ENCODE measurements around the gene CARD14.

Gene CARD14

DNA sequence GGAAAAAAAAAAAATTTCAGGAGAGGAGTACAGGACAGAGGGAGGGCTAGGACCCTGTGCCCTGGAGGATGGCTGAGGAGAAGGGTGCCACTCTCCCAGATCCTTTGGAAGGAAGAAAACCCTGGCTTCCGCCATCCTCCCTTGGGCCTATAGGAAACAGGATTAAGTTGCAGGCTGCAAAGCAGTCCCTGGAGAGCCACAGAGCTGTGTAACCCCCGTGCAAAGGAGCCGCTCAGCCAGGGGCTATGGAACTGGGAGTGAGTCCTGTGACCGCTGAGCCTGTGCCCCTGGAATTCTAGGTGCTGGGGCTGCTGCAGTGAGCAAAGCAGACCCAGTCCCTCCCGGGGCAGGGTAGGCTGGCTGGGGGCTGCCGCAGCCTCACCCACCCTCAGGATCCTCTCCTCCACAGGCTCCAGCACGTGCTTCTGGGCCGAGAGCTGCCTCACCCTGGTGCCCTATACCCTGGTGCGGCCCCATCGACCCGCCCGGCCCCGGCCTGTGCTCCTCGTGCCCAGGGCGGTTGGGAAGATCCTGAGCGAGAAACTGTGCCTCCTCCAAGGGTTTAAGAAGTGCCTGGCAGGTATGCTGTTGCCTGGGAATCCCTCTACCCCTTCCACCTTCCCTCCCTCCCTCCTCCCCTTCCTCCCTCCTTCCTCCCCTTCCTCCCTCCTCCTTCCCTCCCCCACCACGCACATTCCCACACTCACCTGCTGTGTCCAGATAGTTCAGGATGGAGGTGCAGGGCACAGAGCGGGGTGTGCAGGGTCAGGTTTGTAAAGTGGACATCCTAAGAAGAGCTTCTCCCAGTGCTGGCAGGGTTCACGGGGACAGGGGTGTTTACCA is 35.0 kb downstream of the CARD14 start:
- TF ChIP-seq ZNF274 (IDR thresholded peaks at IDR 0.05; ENCODE audit: low read depth, low read length): no peak
- H3K4me3 ChIP-seq (ENCODE audit: low read length): no peak overlapping the region

DNA sequence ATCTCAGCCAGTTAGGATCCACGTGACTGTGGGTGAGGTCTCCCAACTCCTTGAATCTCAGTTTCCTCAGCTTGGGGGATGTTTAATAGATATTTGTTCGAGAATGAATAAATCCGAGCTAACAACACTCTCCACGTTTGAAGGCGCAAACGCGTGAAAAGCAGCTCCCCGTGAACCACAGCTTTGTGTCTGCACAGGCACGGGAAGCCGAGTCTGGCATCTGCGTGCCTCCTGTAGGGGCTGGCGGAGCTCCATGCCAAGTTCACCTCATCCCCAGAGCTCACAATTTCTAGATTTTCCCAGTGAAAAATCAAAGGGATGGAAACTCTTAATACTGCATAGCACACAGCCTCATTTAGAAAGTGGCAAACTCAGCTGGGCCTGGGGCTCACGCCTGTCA is 36.0 kb downstream of the CARD14 start:
- no peak overlapping the region for H3K4me3 ChIP-seq (ENCODE audit: low read length)
- no peak for TF ChIP-seq ZNF274 (IDR thresholded peaks at IDR 0.05; ENCODE audit: low read depth, low read length)

- no peak for TF ChIP-seq ZNF274 (IDR thresholded peaks at IDR 0.05; ENCODE audit: low read depth, low read length)
- H3K4me3 ChIP-seq (ENCODE audit: low read length): no peak overlapping the region
These were observed 38.2 kb downstream of the CARD14 start for GRCh38 chr17:80208050-80208449.

GRCh38 chr17:80209765-80210164 is 39.9 kb downstream of the CARD14 start:
- TF ChIP-seq ZNF274 (IDR thresholded peaks at IDR 0.05; ENCODE audit: low read depth, low read length): no peak
- H3K4me3 ChIP-seq (ENCODE audit: low read length): no peak overlapping the region

DNA sequence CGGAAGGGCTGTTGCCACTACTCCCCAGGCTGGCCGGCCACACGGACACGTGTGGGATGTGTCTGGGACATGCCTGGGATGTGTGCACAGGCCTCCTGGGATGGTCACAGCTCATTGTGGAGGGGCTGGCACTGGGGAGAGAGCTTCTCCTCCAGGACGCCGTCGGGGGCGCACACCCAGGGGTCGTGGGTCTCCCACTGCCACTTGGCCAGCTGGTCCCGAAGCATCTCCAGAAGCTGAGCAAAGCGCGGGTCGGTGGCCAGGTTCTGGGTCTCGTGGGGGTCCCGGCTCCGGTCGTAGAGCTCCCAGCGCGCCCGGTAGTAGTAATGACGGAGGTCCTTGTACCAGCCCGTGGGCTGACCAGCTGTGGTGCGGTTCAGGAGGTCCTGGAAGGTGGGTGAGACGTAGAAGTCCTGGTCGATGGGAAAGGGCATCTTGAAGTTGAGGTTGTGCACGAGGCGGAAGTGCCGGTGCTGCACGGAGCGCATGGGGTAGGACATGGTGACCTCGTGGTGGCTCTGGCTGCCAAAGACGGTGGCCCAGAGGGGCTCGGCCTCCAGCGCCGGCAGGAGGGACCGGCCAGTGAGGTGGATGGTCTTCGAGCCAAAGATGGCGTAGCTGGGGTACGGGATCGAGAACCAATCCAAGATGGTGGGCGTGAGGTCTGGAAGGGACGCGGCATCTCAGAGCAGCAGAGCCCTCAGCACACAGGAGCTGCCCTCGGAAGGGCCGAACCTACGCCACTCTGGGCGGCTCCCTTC is 40.7 kb downstream of the CARD14 start:
- no peak overlapping the region for H3K4me3 ChIP-seq (ENCODE audit: low read length)
- no peak for TF ChIP-seq ZNF274 (IDR thresholded peaks at IDR 0.05; ENCODE audit: low read depth, low read length)

DNA sequence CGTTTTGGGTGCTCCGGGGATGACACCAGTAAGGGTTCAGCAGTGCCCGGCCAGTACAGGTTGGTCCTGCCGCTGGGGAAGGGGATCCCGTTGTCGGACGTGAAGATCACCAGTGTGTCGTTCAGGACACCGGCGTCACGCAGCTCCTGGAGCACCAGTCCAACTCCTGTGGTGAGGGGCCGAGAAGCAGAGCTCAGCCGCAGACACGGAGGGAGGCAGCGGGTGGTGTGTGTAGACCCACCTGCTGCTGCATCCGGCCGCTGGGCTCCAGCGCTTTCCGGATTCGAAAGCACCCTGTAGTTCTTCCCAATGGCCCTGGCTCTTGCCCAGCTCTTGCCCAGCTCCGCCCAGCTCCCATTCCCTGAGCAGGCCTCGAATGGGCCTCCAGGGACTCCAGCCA is 42.3 kb downstream of the CARD14 start:
- H3K4me3 ChIP-seq (ENCODE audit: low read length): no peak overlapping the region
- no peak for TF ChIP-seq ZNF274 (IDR thresholded peaks at IDR 0.05; ENCODE audit: low read depth, low read length)

DNA sequence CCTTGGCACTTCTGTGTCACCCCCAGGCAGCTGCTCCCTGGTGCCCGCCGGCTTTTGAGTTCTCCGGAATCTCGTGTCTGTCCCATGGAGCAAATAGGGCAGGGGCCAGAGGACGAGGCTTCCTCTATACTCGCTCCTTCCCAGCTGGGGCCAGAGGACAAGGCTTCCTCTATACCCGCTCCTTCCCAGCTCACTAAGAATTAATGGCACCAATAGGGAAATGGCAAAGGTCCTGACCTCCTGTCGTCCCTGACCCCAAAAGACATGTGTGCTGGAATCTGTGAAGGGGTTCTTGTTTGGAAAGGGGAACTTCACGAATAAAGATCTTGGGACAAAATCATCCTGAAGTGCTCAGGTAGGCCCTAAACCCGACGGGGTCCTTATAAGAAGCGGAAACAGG is 42.7 kb downstream of the CARD14 start:
- no peak overlapping the region for H3K4me3 ChIP-seq (ENCODE audit: low read length)
- TF ChIP-seq ZNF274 (IDR thresholded peaks at IDR 0.05; ENCODE audit: low read depth, low read length): no peak

GRCh38 chr17:80212962-80213642 is 43.3 kb downstream of the CARD14 start:
- no peak for TF ChIP-seq ZNF274 (IDR thresholded peaks at IDR 0.05; ENCODE audit: low read depth, low read length)
- H3K4me3 ChIP-seq (ENCODE audit: low read length): no peak overlapping the region

- no peak overlapping the region for H3K4me3 ChIP-seq (ENCODE audit: low read length)
- TF ChIP-seq ZNF274 (IDR thresholded peaks at IDR 0.05; ENCODE audit: low read depth, low read length): no peak
These were observed 43.8 kb downstream of the CARD14 start for GRCh38 chr17:80213643-80213975.

GRCh38 chr17:80214012-80214877 is 44.4 kb downstream of the CARD14 start:
- TF ChIP-seq ZNF274 (IDR thresholded peaks at IDR 0.05; ENCODE audit: low read depth, low read length): no peak
- no peak overlapping the region for H3K4me3 ChIP-seq (ENCODE audit: low read length)

DNA sequence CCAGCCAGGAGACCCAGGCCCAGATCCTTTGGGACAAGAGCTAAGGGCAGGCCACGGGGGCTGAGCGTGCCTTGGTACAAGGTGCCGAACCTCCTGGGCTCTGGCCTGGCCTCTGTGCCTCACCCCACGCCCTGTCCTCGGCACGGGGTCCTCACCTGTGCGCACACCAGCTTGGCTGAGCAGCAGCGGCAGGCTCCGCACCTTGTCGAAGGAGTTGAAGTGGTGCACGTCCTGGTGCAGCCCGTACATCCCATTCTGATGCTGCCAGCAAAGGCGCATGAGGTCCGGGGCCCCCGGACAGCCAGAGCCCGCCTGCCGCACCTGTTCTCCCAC is 45.0 kb downstream of the CARD14 start:
- no peak overlapping the region for H3K4me3 ChIP-seq (ENCODE audit: low read length)

GRCh38 chr17:80216473-80217456 is 46.9 kb downstream of the CARD14 start:
- no peak overlapping the region for H3K4me3 ChIP-seq (ENCODE audit: low read length)
- TF ChIP-seq ZNF274 (IDR thresholded peaks at IDR 0.05; ENCODE audit: low read depth, low read length): no peak

More for the DNA sequence above, 45.0 kb downstream of the CARD14 start:
- no peak for TF ChIP-seq ZNF274 (IDR thresholded peaks at IDR 0.05; ENCODE audit: low read depth, low read length)

All from GM08714 (cell line).